Hematopoietic multipotent progenitor cell treated with erythropoietin and hydrocortisone succinate and interleukin-3 and kit ligand, for 8 days (in vitro differentiated cells): ENCODE data around the gene PREB.

Experiments used
- DNase-seq: peaks from one replicate; pipeline ENCODE4 v3.0.0-alpha.2; 2015

PREB gene

DNA sequence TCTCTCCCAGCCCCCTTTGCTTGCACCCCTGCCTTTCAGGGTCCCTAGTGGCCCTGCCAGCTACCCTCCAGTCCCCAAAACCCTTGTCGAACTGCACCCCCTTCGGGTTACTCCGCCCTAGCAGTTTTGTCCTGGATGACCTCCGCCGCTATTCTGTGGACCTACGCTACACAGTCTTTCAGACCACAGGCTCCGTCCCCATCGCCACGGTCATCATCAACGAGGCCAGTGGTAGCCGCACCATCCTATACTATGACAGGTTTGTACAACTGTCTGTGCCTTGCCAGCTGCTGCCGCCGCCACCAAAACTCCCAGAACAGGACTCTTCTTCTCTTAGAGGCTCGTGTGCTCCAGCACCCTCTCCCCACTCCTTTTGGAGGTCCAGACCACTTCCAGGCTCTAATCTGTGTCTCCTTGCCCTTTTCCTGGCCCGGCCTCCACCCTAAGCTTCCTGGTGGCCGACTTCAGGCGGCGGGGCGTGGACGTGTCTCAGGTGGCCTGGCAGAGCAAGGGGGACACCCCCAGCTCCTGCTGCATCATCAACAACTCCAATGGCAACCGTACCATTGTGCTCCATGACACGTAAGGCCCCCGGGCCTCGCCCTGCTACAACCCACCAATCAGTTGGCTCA, 40.0 kb downstream of the PREB start:
- no peak for DNase-seq

DNA sequence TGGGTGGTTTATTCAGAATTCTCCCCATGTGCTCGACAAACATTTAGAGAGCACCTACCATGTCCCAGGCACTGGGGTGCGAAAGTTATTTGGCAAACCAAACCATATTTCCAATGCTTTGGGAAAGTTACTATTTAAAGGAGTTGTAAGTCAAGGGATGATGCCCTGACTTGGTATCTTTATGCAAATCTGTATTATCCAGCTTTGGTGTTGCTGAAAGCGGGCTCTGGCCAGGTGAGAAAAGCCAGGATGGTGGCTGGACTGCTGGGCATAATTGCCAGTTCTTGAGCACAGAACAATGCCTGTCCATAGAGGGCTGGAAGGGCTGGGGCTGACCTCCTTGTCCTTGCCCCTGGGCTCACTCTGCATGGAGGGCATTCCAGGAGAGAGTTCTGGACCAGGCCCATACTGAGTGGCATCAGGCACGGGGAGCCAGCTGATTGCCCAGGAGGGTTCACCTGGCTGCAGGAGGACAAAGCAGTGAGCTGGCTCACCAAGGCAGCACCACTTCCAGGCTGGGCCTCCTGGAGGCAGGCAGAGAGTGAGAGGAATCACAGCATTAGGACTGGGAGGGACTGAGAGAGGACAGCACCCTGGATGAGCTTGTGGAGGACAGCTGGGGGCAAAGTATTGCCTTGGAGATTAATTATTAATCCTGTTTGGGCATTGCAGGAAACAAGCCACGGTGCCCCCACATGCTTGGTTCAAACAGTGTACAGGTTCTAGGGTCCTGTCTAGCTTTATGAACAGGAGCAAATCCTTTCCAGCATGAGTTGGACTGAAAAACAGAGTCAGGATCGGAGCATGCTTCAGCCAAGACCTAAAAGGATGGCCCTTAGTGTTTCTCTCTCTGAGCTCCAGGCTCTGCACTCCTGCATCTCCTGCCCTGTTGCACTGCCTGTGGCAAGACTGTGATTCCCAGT, 40.7 kb downstream of the PREB start:
- no peak for DNase-seq

DNA sequence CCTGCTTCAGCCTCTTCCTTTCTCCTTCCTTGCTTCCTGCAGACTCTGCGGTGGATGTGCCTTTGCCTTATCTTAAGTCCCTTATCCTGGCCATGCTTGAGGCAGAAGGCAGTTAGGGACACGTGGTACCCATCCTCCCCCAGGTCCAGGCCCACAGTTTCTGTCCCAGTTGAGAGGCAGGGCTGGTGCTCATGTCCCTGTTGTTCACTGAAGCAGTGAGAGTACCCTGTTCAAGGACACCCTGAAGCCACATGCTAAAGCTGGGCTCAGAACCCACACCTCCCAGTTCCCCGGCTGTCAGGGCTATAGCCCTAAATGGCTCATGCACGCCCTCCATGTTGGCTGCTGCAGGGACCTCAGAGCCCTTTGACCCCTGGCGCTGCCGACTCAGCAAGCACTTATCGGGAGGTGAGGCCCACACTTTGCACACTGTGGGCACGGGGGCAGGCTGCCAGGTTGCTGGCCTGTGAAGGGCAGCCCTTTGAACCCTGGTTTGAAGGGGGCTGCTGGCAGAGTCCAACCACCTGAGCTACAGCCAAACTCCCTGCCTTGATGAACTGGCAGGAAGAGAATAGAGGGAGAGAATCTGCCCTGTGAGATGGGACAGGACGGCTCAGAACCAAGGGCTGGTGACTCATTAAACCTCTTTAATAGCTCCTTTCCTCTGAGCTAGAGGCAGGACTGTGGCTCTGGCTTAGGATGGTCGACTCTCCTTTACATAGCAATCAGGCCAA, 41.6 kb downstream of the PREB start:
- peak; percentile 74 for DNase-seq

DNA sequence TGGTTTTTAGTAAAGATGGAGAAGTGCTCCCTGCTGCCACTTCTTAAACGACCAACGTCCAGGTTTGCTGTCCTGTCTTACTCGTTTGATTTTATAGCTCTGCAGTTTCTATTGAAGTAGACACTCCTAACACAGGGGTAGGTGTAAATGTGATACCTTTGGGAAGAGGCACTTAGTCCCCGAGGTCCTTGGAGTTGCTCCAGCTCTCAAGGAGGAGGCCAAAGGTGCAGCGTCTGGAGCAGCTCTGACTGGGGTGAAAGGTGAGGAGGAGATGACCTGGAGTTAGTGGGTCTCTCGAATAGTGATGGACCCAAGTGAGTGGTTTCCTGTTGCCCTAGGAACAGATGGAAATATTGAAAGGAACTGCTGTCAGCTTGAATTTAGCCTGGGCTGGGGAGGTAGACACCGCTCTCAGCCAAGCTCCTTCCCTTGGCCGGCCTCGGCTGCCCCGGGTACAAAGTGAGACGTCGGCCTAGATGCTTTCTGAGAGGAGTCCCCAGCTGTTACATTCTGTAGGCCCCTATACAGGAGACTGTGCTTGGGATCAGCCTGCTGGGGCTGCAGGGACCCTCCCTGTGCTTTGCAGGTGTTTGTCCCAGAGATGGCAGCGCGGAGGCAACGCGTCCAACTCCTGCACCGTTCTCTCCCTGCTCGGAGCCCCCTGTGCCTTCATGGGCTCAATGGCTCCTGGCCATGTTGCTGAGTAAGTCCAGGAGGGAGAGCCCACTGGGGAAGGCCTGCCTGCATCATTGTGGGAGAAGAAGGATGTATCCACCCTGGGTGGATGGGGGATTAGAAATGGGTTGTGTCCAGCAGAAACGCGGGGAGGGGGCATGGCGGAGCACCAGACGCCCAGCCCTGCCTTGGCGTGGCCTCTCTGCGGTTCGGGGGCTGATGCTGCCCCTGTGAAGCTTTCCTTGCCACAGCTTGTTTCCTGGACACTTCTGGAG, 42.4 kb downstream of the PREB start:
- DNase-seq: no peak

DNA sequence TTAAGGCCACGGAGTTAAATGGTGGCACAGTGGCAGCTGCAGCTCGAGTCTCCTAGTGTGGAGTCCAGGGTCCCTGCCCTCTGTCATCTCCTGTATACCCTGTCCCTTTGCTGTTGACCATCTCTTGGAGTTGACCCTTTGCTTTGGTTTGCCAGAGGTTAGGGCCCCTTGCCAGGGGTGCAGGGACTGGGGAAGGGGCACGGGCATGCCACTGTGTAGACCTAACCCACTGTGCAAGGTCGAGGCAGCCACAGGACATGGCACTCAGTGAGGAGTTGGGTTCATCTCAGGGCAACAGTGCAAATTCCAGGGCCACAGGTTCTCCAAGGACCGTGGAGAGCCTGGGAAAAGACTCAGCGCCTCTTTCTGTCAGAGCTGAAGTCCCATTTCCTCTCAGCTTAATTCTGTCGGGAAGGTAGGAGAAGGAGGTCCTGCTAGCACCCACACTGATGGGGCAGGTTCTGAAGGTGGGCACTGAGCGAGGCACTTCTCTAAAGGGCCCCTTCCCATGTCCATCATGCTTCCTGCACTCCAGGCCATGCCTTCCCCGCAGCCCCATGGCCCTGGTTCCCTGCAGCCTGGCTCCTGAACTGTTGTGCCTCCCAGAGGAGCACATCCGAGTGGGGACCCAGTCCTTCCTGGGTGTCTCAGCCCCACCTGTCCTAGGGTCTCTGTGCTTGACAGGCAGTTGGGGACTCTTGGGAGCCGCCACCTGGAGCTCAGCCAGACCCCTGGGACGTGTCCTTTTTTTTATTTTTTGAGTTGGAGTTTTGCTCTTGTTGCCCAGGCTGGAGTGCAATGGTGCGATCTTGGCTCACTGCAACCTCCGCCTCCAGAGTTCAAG, 45.1 kb downstream of the PREB start:
- no peak for DNase-seq

DNA sequence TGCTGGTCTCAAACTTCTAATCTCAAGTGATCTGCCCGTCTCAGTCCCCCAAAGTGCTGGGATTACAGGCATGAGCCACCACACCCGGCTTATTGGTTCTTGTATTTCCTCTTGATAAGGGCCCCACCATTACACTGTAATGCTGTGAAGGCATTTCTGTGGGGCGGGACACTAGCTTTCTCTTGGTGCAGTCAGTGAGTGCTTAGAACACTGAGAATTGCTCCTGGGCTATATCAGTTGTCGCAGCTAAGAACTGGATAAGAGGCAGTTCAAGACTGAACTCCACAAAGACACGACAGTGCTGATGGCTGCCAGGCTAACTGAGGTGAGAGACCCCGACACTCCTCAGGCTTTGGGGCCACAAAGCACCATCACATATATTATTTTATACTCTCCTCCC, 45.8 kb downstream of the PREB start:
- DNase-seq: peak; percentile 83

DNA sequence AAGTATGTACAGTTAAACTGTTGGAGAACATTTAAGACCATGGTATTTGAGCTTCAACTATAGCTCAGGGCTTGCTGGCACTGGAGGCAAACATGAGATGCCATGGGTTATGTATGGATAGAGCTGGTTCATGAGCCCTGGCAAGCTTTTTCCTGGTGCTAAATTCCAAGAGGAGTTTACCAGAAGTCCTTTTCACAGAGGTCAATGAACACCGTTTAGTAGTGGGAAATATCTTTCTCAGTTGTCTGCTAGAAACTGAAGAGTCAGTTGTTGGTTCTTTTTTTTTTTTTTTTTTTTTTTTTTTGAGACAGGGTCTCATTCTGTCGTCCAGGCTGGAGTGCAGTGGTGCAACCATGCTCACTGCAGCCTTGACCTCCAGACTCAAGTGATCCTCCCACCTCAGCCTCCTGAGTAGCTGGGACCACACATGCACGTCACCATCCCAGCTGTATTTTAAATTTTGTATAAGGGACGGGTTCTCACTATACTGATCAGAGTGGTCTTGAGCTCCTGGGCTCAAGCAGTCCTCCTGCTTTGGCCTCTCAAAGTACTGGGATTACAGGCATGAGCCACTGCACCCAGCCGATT, 46.5 kb downstream of the PREB start:
- no peak for DNase-seq

DNA sequence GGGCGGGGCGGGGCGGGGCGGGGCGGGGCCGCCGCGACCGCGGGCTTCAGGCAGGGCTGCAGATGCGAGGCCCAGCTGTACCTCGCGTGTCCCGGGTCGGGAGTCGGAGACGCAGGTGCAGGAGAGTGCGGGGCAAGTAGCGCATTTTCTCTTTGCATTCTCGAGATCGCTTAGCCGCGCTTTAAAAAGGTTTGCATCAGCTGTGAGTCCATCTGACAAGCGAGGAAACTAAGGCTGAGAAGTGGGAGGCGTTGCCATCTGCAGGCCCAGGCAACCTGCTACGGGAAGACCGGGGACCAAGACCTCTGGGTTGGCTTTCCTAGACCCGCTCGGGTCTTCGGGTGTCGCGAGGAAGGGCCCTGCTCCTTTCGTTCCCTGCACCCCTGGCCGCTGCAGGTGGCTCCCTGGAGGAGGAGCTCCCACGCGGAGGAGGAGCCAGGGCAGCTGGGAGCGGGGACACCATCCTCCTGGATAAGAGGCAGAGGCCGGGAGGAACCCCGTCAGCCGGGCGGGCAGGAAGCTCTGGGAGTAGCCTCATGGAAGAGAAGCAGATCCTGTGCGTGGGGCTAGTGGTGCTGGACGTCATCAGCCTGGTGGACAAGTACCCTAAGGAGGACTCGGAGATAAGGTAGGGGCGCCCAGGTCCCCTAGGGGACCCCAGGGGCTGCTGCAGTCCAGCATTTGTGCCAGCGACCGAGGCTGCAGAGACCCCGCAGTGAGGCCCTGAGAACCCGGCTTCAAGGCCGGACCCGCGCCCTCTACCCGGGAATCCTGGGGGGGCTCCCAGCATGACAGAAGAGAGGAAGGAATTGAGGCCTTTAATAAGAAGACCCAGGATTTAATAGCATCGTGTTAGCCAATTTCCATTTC, 47.5 kb downstream of the PREB start, which contains the start of gene KHK:
Gene KHK, plus strand, starts transcription at position 49 of the 870 bp plus-strand sequence. Its CDS starts 488 bp downstream, at position 537.
- DNase-seq: no peak

DNA sequence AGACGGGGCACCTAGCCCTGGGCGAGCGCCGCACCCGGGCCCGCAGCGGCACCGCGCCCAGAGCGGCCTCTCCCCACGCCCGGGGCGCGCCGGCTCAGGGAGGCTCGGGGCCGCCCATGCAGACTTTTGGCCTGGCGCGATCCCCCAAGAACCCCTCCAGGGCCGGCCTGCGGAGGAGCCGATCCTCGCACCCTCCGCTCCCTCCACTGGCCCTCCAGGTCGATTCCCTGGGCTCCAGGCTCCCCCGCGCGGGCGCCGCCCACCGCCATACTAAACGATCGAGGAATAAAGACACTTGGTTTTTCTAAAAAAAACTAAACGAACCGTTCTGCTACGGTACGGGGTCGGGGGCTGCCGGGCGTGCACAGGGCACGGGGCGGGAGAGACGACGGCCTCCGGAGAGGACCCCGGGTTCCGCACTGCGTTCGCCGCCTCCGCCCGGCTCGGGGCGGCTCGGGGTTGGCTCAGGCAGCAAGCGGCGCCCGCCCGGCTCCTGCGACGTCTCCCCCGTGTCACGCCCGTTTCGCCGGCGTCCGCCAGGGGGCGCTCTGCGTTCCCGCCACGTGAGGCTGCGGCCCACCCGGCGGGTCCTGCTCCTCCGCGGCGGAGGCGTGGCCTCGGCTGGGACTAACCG, 48.2 kb downstream of the PREB start:
- DNase-seq: peak; percentile 92

DNA sequence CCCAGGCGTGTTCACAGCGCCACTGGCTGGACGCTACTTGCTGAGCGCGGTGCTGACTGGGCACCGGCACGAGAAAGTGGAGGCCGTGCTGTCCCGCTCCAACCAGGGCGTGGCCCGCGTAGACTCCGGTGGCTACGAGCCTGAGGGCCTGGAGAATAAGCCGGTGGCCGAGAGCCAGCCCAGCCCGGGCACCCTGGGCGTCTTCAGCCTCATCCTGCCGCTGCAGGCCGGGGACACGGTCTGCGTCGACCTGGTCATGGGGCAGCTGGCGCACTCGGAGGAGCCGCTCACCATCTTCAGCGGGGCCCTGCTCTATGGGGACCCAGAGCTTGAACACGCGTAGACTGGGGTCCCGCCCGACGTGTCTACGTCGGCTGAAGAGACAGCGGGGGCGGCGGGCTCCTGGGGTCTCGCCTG, 48.8 kb downstream of the PREB start:
- DNase-seq: peak; percentile 74

DNA sequence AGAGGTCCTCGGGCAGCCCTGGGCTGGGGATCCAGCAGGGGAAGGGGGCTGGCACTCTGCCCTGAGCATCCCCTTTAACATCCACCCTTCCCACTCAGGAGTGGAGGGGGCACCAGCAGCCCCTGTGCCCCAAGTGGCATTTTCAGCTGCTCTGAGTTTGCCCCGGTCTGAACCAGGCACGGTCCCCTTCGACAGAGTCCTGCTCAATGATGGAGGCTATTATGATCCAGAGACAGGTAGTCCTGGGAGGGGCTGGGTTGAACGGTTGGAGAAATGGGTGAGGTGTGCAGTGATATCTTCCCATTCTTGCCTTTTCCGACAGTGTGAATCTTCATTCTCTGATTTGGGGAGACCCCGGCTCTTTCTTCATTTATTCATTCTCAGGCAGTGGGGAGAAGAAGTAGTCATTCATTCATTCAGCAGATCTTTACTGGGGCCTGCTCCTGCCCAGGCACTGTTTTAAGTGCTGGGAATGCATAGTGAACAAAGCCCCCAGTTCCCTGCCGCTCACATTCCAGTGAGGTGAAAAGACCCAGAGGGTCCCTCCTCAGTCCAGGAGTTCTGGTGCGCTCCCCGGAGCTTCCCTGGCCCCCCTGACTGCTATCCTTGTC, 49.3 kb downstream of the PREB start:
- DNase-seq: no peak

DNA sequence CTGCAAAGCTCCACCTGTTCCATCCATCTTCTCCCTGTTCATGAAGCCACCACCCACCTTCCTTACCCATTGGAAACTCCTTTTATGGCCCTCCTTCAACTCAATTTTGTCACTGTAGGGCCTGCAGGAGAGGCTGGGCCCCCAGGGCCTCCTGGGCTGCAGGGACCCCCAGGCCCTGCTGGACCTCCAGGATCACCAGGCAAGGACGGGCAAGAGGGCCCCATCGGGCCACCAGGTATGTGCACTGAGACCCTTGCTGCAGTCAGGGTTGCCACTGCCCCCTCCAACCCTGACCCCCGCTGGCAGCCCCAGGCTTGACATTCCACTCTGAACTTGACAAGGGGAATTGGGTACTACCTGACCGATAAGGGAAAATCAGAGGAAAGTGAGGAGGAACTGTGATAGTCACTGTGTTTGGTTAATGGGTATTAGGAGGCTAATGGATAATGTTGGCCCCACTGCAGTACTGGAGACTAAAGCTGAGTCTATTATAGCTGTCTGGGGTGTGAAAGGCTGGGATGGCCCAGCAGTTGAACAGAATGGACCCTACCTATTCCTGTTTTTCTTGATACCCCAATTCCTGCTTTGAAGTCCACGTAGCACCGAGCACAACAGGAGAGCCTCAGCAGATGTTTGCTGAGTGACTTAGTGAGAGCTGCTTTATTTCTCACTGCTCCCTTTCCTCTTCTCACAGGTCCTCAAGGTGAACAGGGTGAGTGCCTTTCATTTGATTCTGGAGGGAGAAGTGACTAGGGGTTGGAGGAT, 50.0 kb downstream of the PREB start:
- no peak for DNase-seq

DNA sequence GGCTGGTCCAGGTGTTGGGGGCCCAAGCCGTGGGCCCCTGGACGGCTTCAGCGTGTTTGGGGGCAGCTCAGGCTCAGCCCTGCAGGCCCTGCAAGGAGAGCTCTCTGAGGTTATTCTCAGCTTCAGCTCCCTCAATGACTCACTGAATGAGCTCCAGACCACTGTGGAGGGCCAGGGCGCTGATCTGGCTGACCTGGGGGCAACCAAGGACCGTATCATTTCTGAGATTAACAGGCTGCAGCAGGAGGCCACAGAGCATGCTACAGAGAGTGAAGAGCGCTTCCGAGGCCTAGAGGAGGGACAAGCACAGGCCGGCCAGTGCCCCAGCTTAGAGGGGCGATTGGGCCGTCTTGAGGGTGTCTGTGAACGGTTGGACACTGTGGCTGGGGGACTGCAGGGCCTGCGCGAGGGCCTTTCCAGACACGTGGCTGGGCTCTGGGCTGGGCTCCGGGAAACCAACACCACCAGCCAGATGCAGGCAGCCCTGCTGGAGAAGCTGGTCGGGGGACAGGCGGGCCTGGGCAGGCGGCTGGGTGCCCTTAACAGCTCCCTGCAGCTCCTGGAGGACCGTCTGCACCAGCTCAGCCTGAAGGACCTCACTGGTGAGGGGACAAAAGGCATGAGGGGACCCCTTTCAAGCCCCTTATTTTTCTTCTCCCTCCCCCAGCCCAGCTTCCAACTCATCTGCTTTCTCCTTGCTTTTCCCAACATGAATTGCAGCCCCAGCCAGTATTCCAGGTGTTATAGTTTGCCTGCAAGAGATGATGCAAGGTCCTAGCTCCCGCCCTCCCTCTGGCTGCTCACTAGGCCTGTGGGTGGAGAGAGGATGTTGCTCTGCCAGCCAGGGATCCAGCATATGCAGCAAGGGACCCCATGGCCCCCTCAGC, 50.8 kb downstream of the PREB start:
- DNase-seq: no peak

DNA sequence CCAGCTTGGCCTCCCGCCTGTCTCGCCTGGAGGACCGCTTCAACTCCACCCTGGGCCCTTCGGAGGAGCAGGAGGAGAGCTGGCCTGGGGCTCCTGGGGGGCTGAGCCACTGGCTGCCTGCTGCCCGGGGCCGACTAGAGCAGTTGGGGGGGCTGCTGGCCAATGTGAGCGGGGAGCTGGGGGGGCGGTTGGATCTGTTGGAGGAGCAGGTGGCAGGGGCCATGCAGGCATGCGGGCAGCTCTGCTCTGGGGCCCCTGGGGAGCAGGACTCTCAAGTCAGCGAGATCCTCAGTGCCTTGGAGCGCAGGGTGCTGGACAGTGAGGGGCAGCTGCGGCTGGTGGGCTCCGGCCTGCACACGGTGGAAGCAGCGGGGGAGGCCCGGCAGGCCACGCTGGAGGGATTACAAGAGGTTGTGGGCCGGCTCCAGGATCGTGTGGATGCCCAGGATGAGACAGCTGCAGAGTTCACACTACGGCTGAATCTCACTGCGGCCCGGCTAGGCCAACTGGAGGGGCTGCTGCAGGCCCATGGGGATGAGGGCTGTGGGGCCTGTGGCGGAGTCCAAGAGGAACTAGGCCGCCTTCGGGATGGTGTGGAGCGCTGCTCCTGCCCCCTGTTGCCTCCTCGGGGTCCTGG, 51.5 kb downstream of the PREB start:
- DNase-seq: no peak

DNA sequence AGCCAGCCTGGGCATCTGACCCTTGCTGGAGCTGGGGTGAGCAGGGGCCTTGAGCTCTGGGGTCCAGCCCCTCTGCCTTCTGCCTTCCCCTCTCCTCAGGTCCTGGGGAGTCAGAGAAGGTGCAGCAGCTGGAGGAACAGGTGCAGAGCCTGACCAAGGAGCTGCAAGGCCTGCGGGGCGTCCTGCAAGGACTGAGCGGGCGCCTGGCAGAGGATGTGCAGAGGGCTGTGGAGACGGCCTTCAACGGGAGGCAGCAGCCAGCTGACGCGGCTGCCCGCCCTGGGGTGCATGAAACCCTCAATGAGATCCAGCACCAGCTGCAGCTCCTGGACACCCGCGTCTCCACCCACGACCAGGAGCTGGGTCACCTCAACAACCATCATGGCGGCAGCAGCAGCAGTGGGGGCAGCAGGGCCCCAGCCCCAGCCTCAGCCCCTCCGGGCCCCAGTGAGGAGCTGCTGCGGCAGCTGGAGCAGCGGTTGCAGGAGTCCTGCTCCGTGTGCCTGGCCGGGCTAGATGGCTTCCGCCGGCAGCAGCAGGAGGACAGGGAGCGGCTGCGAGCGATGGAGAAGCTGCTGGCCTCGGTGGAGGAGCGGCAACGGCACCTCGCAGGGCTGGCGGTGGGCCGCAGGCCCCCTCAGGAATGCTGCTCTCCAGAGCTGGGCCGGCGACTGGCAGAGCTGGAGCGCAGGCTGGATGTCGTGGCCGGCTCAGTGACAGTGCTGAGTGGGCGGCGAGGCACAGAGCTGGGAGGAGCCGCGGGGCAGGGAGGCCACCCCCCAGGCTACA, 52.3 kb downstream of the PREB start:
- no peak for DNase-seq
